GM19395 (cell line): Measurements from ENCODE around the gene ANKDD1B.
"Not testable (repeated sequence)": the region's sequence is repeated elsewhere in the genome, so short reads cannot be mapped to it uniquely, and the experiment has no call there.

Source experiments
- ATAC-seq: cut with Tn5 transposase; IDR thresholded peaks from one replicate; pipeline ENCODE4 v1.9.1; 2021; ENCODE audit warnings: mild to moderate bottlenecking, moderate library complexity; ENCODE audit not compliant: unreplicated experiment

ANKDD1B gene

GRCh38 chr5:75611311-75612225 lies at the start of gene ANKDD1B:
TSS of gene ANKDD1B (plus strand) at chr5:75611453. CDS start at chr5:75611635, 182 bp downstream.
- ATAC-seq: no peak

- not testable (repeated sequence) for ATAC-seq
Observed at GRCh38 chr5:75565991-75566709, 45.1 kb upstream of the ANKDD1B start.

GRCh38 chr5:75566710-75567309 lies 44.4 kb upstream of the ANKDD1B start:
- ATAC-seq: peak; percentile 92

- ATAC-seq: peak; percentile 48
Observed at GRCh38 chr5:75567710-75568109, 43.5 kb upstream of the ANKDD1B start.

- ATAC-seq: peak; percentile 37
Observed at GRCh38 chr5:75568202-75568601, 43.1 kb upstream of the ANKDD1B start.

GRCh38 chr5:75571547-75571946 lies 39.7 kb upstream of the ANKDD1B start:
- no peak for ATAC-seq

GRCh38 chr5:75574791-75575190 lies 36.5 kb upstream of the ANKDD1B start:
- ATAC-seq: peak; percentile 22

- ATAC-seq: not testable (repeated sequence)
Observed at GRCh38 chr5:75578280-75578679, 33.0 kb upstream of the ANKDD1B start.

GRCh38 chr5:75584641-75585040 lies 26.6 kb upstream of the ANKDD1B start:
- no peak for ATAC-seq

GRCh38 chr5:75588666-75589065 lies 22.6 kb upstream of the ANKDD1B start:
- ATAC-seq: no peak

- ATAC-seq: no peak
Observed at GRCh38 chr5:75600535-75600934, 10.7 kb upstream of the ANKDD1B start.

- no peak for ATAC-seq
Observed at GRCh38 chr5:75601567-75601966, 9.7 kb upstream of the ANKDD1B start.

GRCh38 chr5:75601996-75602395 lies 9.3 kb upstream of the ANKDD1B start:
- no peak for ATAC-seq

GRCh38 chr5:75603371-75603770 lies 7.9 kb upstream of the ANKDD1B start:
- ATAC-seq: no peak

GRCh38 chr5:75603821-75604220 lies 7.4 kb upstream of the ANKDD1B start:
- no peak for ATAC-seq

- not testable (repeated sequence) for ATAC-seq
Observed at GRCh38 chr5:75607341-75607740, 3.9 kb upstream of the ANKDD1B start.

GRCh38 chr5:75608870-75609269 lies 2.4 kb upstream of the ANKDD1B start:
- ATAC-seq: no peak

GRCh38 chr5:75610201-75610600 lies 1.1 kb upstream of the ANKDD1B start:
- no peak for ATAC-seq

GRCh38 chr5:75610859-75611310 lies 368 bp upstream of the ANKDD1B start:
- ATAC-seq: not testable (repeated sequence)

- no peak for ATAC-seq
Observed at GRCh38 chr5:75612226-75612569, 945 bp downstream of the ANKDD1B start.

GRCh38 chr5:75612901-75613300 lies 1.6 kb downstream of the ANKDD1B start:
- ATAC-seq: no peak
